WTC11 (cell line): ENCODE results near the gene EAF1. TPM values are rescaled to one million over a fixed set of nuclear protein-coding genes. Genes with fewer than 3 reads are reported as not detected.
A peak's percentile ranks its signal among the peaks of the same experiment; 100 is the strongest.

ENCODE experiments used
- ATAC-seq: fragments of 200-7000 bp; cut with Tn5 transposase; 2 replicates; pipeline ENCODE4 v1.10.0; 2021; ENCODE audit warnings: mild to moderate bottlenecking, moderate library complexity
- CTCF ChIA-PET: fragments of 300-600 bp; sonication (Branson Sonifier 250); formaldehyde crosslinking; loops from one replicate; lab custom pipeline; 2021; ENCODE audit warnings: antibody characterized with exemption; lab: Charles Lee
- POLR2A ChIA-PET: fragments of 350-600 bp; sonication (Branson Sonifier 250); formaldehyde crosslinking; loops from one replicate; lab custom pipeline; 2021; ENCODE audit warnings: antibody characterized with exemption; lab: Charles Lee
- DNase-seq: peaks from one replicate; pipeline ENCODE4 v3.0.0; 2021; ENCODE audit warnings: low spot score
- H3K27ac Mint-ChIP-seq: 2 replicates; pipeline ENCODE4 v1.8.0; 2021; ENCODE audit warnings: mixed read lengths
- H3K27me3 Mint-ChIP-seq: 2 replicates; pipeline ENCODE4 v1.8.0; 2021; ENCODE audit warnings: low read depth, mild to moderate bottlenecking, moderate library complexity, mixed read lengths
- H3K36me3 Mint-ChIP-seq: 2 replicates; pipeline ENCODE4 v1.8.0; 2021; ENCODE audit warnings: mixed read lengths
- H3K4me1 Mint-ChIP-seq: 2 replicates; pipeline ENCODE4 v1.8.0; 2022; ENCODE audit warnings: mixed read lengths
- H3K4me3 Mint-ChIP-seq: 2 replicates; pipeline ENCODE4 v1.8.0; 2021; ENCODE audit warnings: mild to moderate bottlenecking, moderate library complexity, mixed read lengths
- H3K9me3 Mint-ChIP-seq: 2 replicates; pipeline ENCODE4 v1.8.0; 2021; ENCODE audit warnings: mixed read lengths
- AFF4 ChIP-seq: sonication (generic); formaldehyde crosslinking; IDR thresholded peaks from 2 replicates; pipeline ENCODE4 v1.8.1; 2023; ENCODE audit warnings: mild to moderate bottlenecking, missing genetic modification reagents, borderline replicate concordance
- ATF2 ChIP-seq: sonication (generic); formaldehyde crosslinking; IDR thresholded peaks from 2 replicates; pipeline ENCODE4 v1.8.1; 2022; ENCODE audit warnings: low read depth, missing genetic modification reagents, borderline replicate concordance
- CREM ChIP-seq: sonication (generic); formaldehyde crosslinking; IDR thresholded peaks from 2 replicates; pipeline ENCODE4 v1.8.1; 2022; ENCODE audit warnings: mild to moderate bottlenecking, missing genetic modification reagents, moderate library complexity
- E2F1 ChIP-seq: sonication (generic); formaldehyde crosslinking; IDR thresholded peaks from 2 replicates; pipeline ENCODE4 v1.8.0; 2022; ENCODE audit warnings: mild to moderate bottlenecking, missing genetic modification reagents
- GABPB1 ChIP-seq: sonication (generic); formaldehyde crosslinking; IDR thresholded peaks from 2 replicates; pipeline ENCODE4 v1.8.1; 2023; ENCODE audit warnings: mild to moderate bottlenecking, missing genetic modification reagents
- GTF2I ChIP-seq: fragments of 250-450 bp; sonication (Bioruptor Pico); conservative IDR thresholded peaks from 2 replicates; pipeline ENCODE4 v1.4.0; 2021; ENCODE audit warnings: mild to moderate bottlenecking
- IRF1 ChIP-seq: sonication (generic); formaldehyde crosslinking; IDR thresholded peaks from 2 replicates; pipeline ENCODE4 v1.8.0; 2023; ENCODE audit warnings: missing genetic modification reagents
- JAZF1 ChIP-seq: fragments of 250-450 bp; sonication (Bioruptor Pico); IDR thresholded peaks from 2 replicates; pipeline ENCODE4 v1.9.0; 2021; ENCODE audit warnings: moderate library complexity, mild to moderate bottlenecking, inconsistent platforms
- JUN ChIP-seq: sonication (generic); formaldehyde crosslinking; IDR thresholded peaks from 2 replicates; pipeline ENCODE4 v1.8.0; 2023; ENCODE audit warnings: mild to moderate bottlenecking, missing genetic modification reagents
- KAT7 ChIP-seq: sonication (generic); formaldehyde crosslinking; IDR thresholded peaks from 2 replicates; pipeline ENCODE4 v1.8.1; 2023; ENCODE audit warnings: missing genetic modification reagents, mild to moderate bottlenecking, borderline replicate concordance
- MXD4 ChIP-seq: fragments of 250-450 bp; sonication (Bioruptor Pico); IDR thresholded peaks from 2 replicates; pipeline ENCODE4 v1.8.0; 2021; ENCODE audit warnings: mild to moderate bottlenecking, moderate library complexity, borderline replicate concordance
- NFE2L1 ChIP-seq: sonication (generic); formaldehyde crosslinking; IDR thresholded peaks from 2 replicates; pipeline ENCODE4 v1.8.1; 2023; ENCODE audit warnings: missing genetic modification reagents
- RORB ChIP-seq: fragments of 250-450 bp; sonication (Bioruptor Pico); IDR thresholded peaks from 2 replicates; pipeline ENCODE4 v1.9.0; 2021; ENCODE audit warnings: mild to moderate bottlenecking
- SP1 ChIP-seq: sonication (generic); formaldehyde crosslinking; conservative IDR thresholded peaks from 2 replicates; pipeline ENCODE4 v1.8.1; 2022; ENCODE audit warnings: missing genetic modification reagents
- TCF7 ChIP-seq: sonication (generic); formaldehyde crosslinking; IDR thresholded peaks from 2 replicates; pipeline ENCODE4 v1.8.0; 2022; ENCODE audit warnings: mild to moderate bottlenecking, low read depth, missing genetic modification reagents, moderate library complexity
- TEAD1 ChIP-seq: sonication (generic); formaldehyde crosslinking; IDR thresholded peaks from 2 replicates; pipeline ENCODE4 v1.8.0; 2022; ENCODE audit warnings: mild to moderate bottlenecking, missing genetic modification reagents
- USF1 ChIP-seq: sonication (generic); formaldehyde crosslinking; IDR thresholded peaks from 2 replicates; pipeline ENCODE4 v1.8.0; 2022; ENCODE audit warnings: mild to moderate bottlenecking, missing genetic modification reagents
- ZNF232 ChIP-seq: sonication (generic); formaldehyde crosslinking; IDR thresholded peaks from 2 replicates; pipeline ENCODE4 v1.8.0; 2022; ENCODE audit warnings: mild to moderate bottlenecking, missing genetic modification reagents
- ZNF416 ChIP-seq: fragments of 250-450 bp; sonication (Bioruptor Pico); IDR thresholded peaks from 2 replicates; pipeline ENCODE4 v1.9.0; 2021; ENCODE audit warnings: mild to moderate bottlenecking, inconsistent platforms
- ZNF671 ChIP-seq: fragments of 250-450 bp; sonication (Bioruptor Pico); IDR thresholded peaks from 2 replicates; pipeline ENCODE4 v1.8.0; 2021; ENCODE audit warnings: mild to moderate bottlenecking
- ZSCAN18 ChIP-seq: fragments of 250-450 bp; sonication (Bioruptor Pico); IDR thresholded peaks from 2 replicates; pipeline ENCODE4 v2.1.2; 2022; ENCODE audit warnings: mild to moderate bottlenecking, moderate library complexity
- total RNA-seq: library from RNA; stranded (reverse); gene quantifications from 3 replicates; pipeline ENCODE4 v1.2.3, GENCODE V29; 2021

Gene EAF1
- total RNA-seq, 1 experiment from 2014 or later = 25.4 TPM

- TF ChIP-seq ZSCAN18 (CRISPR knock-in tag) (no peak), CREM (CRISPR knock-in tag) (peak; percentile 67; the same call in 1 of the 2 replicates), TEAD1 (CRISPR knock-in tag) (peak; percentile 60; the same call in 1 of the 2 replicates), GABPB1 (CRISPR knock-in tag) (peak; percentile 92)
- TF ChIP-seq, all 79 proteins: peak for 6
Measured at GRCh38 chr3:15377961-15378791, 49.2 kb upstream of the EAF1 start (continued).

- ChIA-PET CTCF (interaction anchor here (0.7 to 2.5 kb wide), 4 partner anchors 20 to 1742 kb away, joined by 3 to 31 read pairs (median 4); no protein-coding TSS in a partner anchor), POLR2A (interaction anchor here (0.6 kb wide), 1 partner anchor 142 kb away, joined by 8 read pairs; no protein-coding TSS in a partner anchor)
- Mint-ChIP-seq H3K4me1 (peaks cover 5% of the 10 kb centered on the region; the same call in 1 of the 2 replicates), H3K27me3 (peaks cover 6% of the 10 kb centered on the region; the same call in 1 of the 2 replicates), H3K36me3 (peaks cover 5% of the 10 kb centered on the region; the same call in 1 of the 2 replicates), H3K4me3 (no peak overlapping the region), H3K9me3 (peaks cover 8% of the 10 kb centered on the region), H3K27ac (no peak overlapping the region)
- ATAC-seq = no peak
- no peak for DNase-seq
- no peak for TF ChIP-seq TCF7 (CRISPR knock-in tag)
- TF ChIP-seq SP1 = no peak
- no peak for TF ChIP-seq JUN (CRISPR knock-in tag)
- TF ChIP-seq NFE2L1 = no peak
- no peak for TF ChIP-seq ZNF416 (CRISPR knock-in tag)
- no peak for TF ChIP-seq AFF4 (CRISPR knock-in tag)
- TF ChIP-seq ZNF232 = no peak
- TF ChIP-seq E2F1 (CRISPR knock-in tag) = no peak
- no peak for TF ChIP-seq ZSCAN18 (CRISPR knock-in tag)
- no peak for TF ChIP-seq KAT7 (CRISPR knock-in tag)
- TF ChIP-seq ZNF671 (CRISPR knock-in tag) = no peak
- TF ChIP-seq JAZF1 = no peak
- no peak for TF ChIP-seq RORB (CRISPR knock-in tag)
- no peak for TF ChIP-seq IRF1 (CRISPR knock-in tag)
- TF ChIP-seq ATF2 (CRISPR knock-in tag) = no peak
- no peak for TF ChIP-seq GTF2I (CRISPR knock-in tag)
- TF ChIP-seq USF1 = no peak
- no peak for TF ChIP-seq MXD4 (CRISPR knock-in tag)
Measured at GRCh38 chr3:15380980-15381890, 46.2 kb upstream of the EAF1 start.
